Mucosa of rectum (tissue), 2 donors: ENCODE data around the gene KLF9.
A peak's percentile ranks its signal among the peaks of the same experiment; 100 is the strongest.
"Not testable (repeated sequence)": the region's sequence is repeated elsewhere in the genome, so short reads cannot be mapped to it uniquely, and the experiment has no call there.

Experiments used
- H3K27ac ChIP-seq, 2 donors: one replicate each; pipeline ENCODE4 v1.7.0; 2013; ENCODE audit warnings: inconsistent platforms in 2 of 2, low read depth in 2 of 2, low read length in 2 of 2
- H3K27me3 ChIP-seq, 2 donors: one replicate each; pipeline ENCODE4 v1.7.0; 2013; ENCODE audit warnings: low read length in 2 of 2; ENCODE audit not compliant: control insufficient read depth in 2 of 2, insufficient read depth in 2 of 2
- H3K36me3 ChIP-seq, 2 donors: one replicate each; pipeline ENCODE4 v1.7.0; 2013; ENCODE audit warnings: low read length in 2 of 2; ENCODE audit not compliant: control insufficient read depth in 2 of 2, insufficient read depth in 2 of 2
- H3K4me1 ChIP-seq, 2 donors: one replicate each; pipeline ENCODE4 v1.7.0; 2013; ENCODE audit warnings: low read length in 2 of 2, mild to moderate bottlenecking in 1 of 2; ENCODE audit not compliant: control insufficient read depth in 2 of 2, insufficient read depth in 2 of 2
- H3K4me3 ChIP-seq, 2 donors: one replicate each; pipeline ENCODE4 v1.7.0; 2013; ENCODE audit warnings: low read length in 2 of 2
- H3K9ac ChIP-seq, 2 donors: one replicate each; pipeline ENCODE4 v1.7.0; 2013; ENCODE audit warnings: low read length in 2 of 2, low read depth in 1 of 2, mild to moderate bottlenecking in 1 of 2
- H3K9me3 ChIP-seq, 2 donors: one replicate each; pipeline ENCODE4 v1.7.0; 2013; ENCODE audit warnings: low read length in 2 of 2; ENCODE audit not compliant: control insufficient read depth in 2 of 2
- donor health status: healthy.
- donor health status: Normal muscosa, but diverticular disease.

The KLF9 gene

DNA sequence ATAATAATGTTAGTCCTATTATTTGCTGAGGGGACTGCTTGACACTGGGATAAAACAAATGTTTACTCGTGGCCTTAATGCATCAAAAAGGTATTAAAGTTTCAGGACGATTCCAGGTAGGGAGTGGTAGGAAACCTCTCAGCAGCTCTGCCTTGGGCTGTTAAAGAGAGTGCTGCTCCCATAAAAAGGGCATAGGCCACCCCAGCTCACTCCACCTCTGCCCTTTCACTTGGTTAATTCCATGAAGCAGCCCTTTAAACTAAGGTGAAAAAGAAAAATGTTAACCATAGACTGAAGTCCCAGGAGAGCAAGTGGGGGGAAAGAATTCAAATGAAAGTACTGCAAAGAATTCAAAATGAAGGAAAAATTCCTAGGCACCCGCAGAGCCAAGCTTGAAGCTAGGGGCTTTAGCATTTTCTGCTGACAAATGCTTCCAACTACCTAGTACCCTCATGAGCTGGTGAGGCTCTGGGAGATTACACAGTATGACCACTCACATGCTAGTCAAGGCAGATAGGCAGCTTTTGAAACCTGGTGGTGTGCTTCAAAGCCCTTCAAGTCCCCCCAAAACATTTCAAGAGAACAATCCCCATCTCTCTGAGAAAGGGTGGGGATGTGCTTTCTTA is 8.5 kb downstream of the KLF9 start:
- Histone ChIP-seq H3K9ac (peak overlapping the region; percentile 38 to 42), H3K4me1 (peaks cover 52 to 72% of the 10 kb centered on the region in 2 donors), H3K27ac (peak overlapping the region; percentile 81 to 85), H3K4me3 (peak overlapping the region; percentile 26 to 32), H3K36me3 (peaks cover 0 to under 1% of the 10 kb centered on the region in 2 donors), H3K9me3 (no peaks in the 10 kb centered on the region), H3K27me3 (no peaks in the 10 kb centered on the region)

DNA sequence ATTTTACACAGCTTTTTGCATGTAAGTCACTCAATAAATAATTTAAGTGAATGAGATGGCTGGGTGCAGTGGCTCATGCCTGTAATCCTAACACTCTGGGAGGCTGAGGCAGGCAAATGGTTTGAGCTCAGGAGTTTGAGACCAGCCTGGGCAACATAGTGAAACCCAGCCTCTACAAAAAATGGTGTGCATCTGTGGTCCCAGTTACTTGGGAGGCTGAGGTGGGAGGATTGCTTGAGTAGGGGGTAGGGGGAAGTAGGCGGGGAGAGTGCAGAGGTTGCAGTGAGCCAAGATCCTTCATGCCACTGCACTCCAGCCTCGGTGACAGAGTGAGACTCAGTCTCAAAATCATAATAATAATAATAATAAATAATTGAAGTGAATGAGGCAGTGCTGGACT is 10.2 kb downstream of the KLF9 start:
- H3K27ac ChIP-seq: peak overlapping the region; percentile 19 to 64
- H3K4me1 ChIP-seq: peaks cover 41 to 57% of the 10 kb centered on the region in 2 donors
- no peaks in the 10 kb centered on the region for H3K9me3 ChIP-seq
- H3K36me3 ChIP-seq: no peaks in the 10 kb centered on the region
- H3K4me3 ChIP-seq: peak overlapping the region; percentile 3 to 9
- no peak overlapping the region for H3K9ac ChIP-seq
- no peaks in the 10 kb centered on the region for H3K27me3 ChIP-seq

GRCh38 chr9:70403618-70404025 is 10.8 kb downstream of the KLF9 start:
- Histone ChIP-seq H3K27ac (peak overlapping the region; percentile 19 to 64), H3K36me3 (no peaks in the 10 kb centered on the region), H3K4me1 (peaks cover 40 to 59% of the 10 kb centered on the region in 2 donors), H3K27me3 (no peaks in the 10 kb centered on the region), H3K9ac (peak overlapping the region in 1 of 2 donors; percentile 27), H3K4me3 (peak overlapping the region; percentile 3 to 9), H3K9me3 (no peaks in the 10 kb centered on the region)

DNA sequence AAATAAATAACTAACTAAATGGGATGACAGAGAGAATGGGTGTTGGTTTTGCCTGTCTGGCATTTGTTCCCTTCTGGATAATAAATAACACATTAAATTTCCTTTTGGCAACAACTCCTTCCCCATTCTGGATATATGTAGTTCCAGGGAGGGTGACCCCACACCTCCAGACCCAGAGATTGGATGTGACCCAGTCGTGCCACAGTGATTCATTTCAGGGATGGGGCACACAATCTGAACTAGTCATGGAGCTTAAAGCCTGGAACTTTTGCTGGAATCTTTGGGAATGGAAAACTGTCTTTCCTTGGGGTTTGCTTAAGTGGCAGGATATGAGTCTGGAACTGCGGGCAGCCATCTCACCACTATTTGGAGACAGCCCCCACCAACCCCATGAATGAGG is 11.3 kb downstream of the KLF9 start:
- peaks cover 40 to 58% of the 10 kb centered on the region in 2 donors for H3K4me1 ChIP-seq
- H3K27me3 ChIP-seq: no peaks in the 10 kb centered on the region
- H3K27ac ChIP-seq: peak overlapping the region in 1 of 2 donors; percentile 64
- H3K4me3 ChIP-seq: no peak overlapping the region
- H3K9me3 ChIP-seq: no peaks in the 10 kb centered on the region
- no peaks in the 10 kb centered on the region for H3K36me3 ChIP-seq
- H3K9ac ChIP-seq: no peak overlapping the region

DNA sequence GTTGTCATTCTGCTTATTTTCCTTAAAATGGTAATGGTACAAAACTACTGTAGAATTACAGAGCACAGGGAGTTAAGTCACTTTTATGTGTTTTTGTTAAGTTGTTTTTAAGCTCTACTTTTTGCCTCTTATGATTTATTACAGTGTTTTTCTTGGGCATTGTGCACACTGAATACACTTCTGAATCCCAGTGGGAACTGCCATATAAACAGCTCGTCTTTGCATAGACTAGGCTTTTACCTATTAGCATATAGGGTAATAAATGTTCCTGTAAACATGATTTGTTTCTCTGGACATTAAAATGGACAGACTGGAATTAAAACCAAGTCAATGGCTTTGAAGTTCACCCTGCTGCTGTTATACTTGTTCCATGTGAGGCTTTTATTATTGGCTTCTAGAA is 12.2 kb downstream of the KLF9 start:
- Histone ChIP-seq H3K27ac (no peak overlapping the region), H3K9me3 (no peaks in the 10 kb centered on the region), H3K27me3 (no peaks in the 10 kb centered on the region), H3K36me3 (no peaks in the 10 kb centered on the region), H3K4me3 (no peak overlapping the region), H3K9ac (no peak overlapping the region), H3K4me1 (peaks cover 42 to 61% of the 10 kb centered on the region in 2 donors)

DNA sequence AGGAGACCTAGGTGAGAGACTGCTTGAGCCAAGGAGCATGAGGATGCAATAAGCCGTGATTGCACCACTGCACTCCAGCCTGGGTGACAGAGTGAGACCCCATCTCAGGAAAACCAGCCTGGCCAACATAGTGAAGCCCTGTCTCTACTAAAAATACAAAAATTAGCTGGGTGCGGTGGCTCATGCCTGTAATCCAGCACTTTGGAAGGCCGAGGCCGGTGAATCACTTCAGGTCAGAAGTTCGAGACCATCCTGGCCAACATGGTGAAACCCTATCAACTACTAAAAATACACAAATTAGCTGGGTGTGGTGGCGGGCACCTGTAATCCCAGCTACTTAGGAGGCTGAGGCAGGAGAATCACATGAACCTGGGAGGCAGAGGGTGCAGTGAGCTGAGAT is 13.2 kb downstream of the KLF9 start:
- H3K27ac ChIP-seq: not testable (repeated sequence)

DNA sequence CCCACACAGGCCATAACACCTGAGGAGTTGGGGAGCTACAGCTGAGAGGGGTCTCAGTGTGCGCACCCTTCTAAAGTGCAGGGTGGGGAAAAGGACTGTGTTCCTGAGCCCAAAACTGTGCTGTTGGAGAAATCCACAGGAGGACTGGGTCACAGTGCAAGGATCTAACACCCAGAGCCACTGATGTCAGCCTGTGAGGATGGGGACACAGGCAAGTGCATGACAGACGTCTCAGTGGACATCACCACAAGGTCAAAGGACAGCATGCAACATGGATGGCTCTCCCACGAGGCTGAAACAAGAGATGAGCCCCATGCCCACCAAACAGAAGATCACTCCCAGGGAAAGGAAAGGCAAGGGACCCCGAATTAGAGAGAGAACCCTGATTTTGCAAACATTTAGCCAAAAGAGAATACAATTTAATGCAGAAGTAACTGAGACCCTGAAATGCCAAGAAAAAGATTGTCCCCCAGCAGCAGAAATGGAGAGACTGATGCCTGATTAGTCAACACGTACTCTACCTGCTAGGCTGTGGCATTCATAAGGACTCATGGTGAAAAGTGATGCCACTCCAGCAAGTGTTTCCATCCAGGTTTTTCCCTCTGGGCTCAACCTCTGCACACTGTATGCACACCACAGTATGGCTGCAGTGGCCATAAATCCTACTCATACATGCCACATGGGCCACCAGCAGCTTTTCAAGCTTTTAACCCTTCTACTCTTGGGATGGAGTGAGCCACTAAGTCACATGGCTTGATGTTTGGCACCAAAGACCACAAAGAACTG is 14.2 kb downstream of the KLF9 start:
- no peak overlapping the region for H3K4me3 ChIP-seq
- no peak overlapping the region for H3K27ac ChIP-seq
- H3K9ac ChIP-seq: no peak overlapping the region
- H3K27me3 ChIP-seq: no peaks in the 10 kb centered on the region
- H3K4me1 ChIP-seq: peaks cover 28 to 46% of the 10 kb centered on the region in 2 donors
- no peaks in the 10 kb centered on the region for H3K9me3 ChIP-seq
- H3K36me3 ChIP-seq: no peaks in the 10 kb centered on the region

More for the DNA sequence above, 13.2 kb downstream of the KLF9 start:
- not testable (repeated sequence) for H3K9ac ChIP-seq, H3K36me3 ChIP-seq, H3K27me3 ChIP-seq, H3K9me3 ChIP-seq, H3K4me3 ChIP-seq
- H3K4me1 ChIP-seq: peaks cover 37 to 56% of the 10 kb centered on the region in 2 donors

DNA sequence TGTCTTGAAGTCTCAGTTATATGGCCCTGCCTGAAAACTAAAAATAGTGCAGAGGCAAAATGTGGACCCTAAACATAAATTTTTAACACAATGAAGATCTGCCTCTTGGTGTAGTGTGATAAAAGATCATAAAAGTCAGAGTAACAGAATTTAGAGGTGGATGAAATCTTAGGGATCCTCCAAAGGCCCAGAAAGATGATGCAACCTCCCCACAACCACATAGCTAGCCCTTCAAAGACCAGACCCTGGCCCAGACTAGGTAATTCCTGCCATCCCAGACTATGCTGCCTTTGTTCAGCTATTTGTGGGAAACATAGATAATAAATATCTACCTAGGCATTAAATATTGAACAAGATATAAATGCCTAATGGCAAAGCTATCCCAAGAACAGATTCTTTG is 15.3 kb downstream of the KLF9 start:
- H3K27ac ChIP-seq: no peak overlapping the region
- H3K9me3 ChIP-seq: no peaks in the 10 kb centered on the region
- no peak overlapping the region for H3K4me3 ChIP-seq

DNA sequence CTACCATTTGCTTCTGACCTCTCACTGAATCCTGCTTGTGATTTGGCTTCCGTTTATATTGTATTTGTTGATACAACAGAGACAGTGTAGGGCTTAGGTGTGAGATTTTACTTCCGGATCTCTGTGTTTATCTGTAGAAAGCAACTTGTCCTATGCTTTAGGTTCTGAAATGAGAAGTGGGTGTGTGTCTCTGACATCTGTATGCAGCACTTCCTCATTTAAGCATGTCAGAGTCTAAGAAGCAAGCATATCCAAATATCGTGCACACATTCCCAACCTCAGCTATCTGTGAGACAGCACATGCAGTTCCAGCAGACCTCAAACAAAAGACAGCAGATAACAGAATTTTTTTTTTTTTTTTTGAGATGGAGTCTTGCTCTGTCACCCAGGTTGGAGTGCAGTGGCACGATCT is 16.3 kb downstream of the KLF9 start:
- H3K4me1 ChIP-seq: peaks cover 13 to 42% of the 10 kb centered on the region in 2 donors
- H3K27me3 ChIP-seq: no peaks in the 10 kb centered on the region
- no peaks in the 10 kb centered on the region for H3K36me3 ChIP-seq
- H3K9ac ChIP-seq: peak overlapping the region in 1 of 2 donors; percentile 28
- H3K27ac ChIP-seq: peak overlapping the region; percentile 57 to 67
- H3K9me3 ChIP-seq: no peaks in the 10 kb centered on the region
- peak overlapping the region; percentile 4 to 14 for H3K4me3 ChIP-seq

More for the DNA sequence above, 15.3 kb downstream of the KLF9 start:
- H3K4me1 ChIP-seq: peaks cover 20 to 42% of the 10 kb centered on the region in 2 donors
- H3K9ac ChIP-seq: no peak overlapping the region
- H3K36me3 ChIP-seq: no peaks in the 10 kb centered on the region
- H3K27me3 ChIP-seq: no peaks in the 10 kb centered on the region

DNA sequence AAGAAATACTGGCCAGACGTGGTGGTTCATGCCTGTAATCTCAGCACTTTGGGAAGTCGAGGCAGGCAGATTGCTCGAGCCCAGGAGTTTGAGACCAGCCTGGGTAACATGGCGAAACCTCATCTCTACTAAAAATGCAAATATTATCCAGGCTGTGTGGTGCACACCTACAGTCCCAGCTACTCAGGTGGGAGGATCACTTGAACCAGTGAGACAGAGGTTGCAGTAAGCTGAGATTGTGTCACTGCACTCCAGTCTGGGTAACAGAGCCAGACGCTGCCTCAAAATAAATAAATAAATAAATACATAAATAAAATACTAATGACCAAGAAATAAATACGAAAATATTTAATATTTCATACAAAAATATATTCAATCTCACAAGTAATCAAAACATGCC is 18.8 kb downstream of the KLF9 start:
- no peaks in the 10 kb centered on the region for H3K27me3 ChIP-seq
- H3K4me1 ChIP-seq: peaks cover 23 to 56% of the 10 kb centered on the region in 2 donors
- H3K27ac ChIP-seq: no peak overlapping the region
- H3K9me3 ChIP-seq: no peaks in the 10 kb centered on the region
- H3K9ac ChIP-seq: no peak overlapping the region
- H3K4me3 ChIP-seq: no peak overlapping the region
- H3K36me3 ChIP-seq: no peaks in the 10 kb centered on the region
